B cell (primary cell): ENCODE data around the gene UBAC2. TPM values are rescaled to one million over a fixed set of nuclear protein-coding genes. Genes with fewer than 3 reads are reported as not detected.
A peak's percentile ranks its signal among the peaks of the same experiment; 100 is the strongest.

Source experiments
- ATAC-seq: fragments of 200-7000 bp; cut with Tn5 transposase; one replicate; pipeline ENCODE4 v1.10.0; 2021; ENCODE audit warnings: low read depth, mild to moderate bottlenecking, moderate number of reproducible peaks, moderate library complexity
- CTCF ChIA-PET: fragments of 350-600 bp; sonication (Branson Sonifier 250); formaldehyde crosslinking; loops from one replicate; lab custom pipeline; 2021; ENCODE audit warnings: antibody characterized with exemption, inconsistent platforms; lab: Charles Lee
- POLR2A ChIA-PET: fragments of 350-600 bp; sonication (Branson Sonifier 250); formaldehyde crosslinking; loops from one replicate; lab custom pipeline; 2021; ENCODE audit warnings: antibody characterized with exemption; lab: Charles Lee
- DNase-seq: peaks from one replicate; pipeline ENCODE4 v3.0.0; 2013
- H2AFZ ChIP-seq: 2 replicates; pipeline ENCODE4 v1.6.1; 2012; ENCODE audit warnings: mild to moderate bottlenecking, low read depth, low read length; ENCODE audit not compliant: insufficient read depth, poor library complexity, severe bottlenecking
- H3K27ac ChIP-seq, 2 donors: 1 replicate in 1 of 2; 2 replicates in 1 of 2; pipeline ENCODE4 v1.5.1; 2012 to 2013; ENCODE audit warnings: low read length in 2 of 2, mild to moderate bottlenecking in 2 of 2, moderate library complexity in 1 of 2
- H3K27me3 ChIP-seq, 4 experiments: fragments of 200-600 bp in 1 of 4; sonication (generic) in 1 of 4; replicated peaks in 1 of 4; 1 replicate in 2 of 4; 2 replicates in 2 of 4; pipeline versions ENCODE4 v1.6.1 to v1.7.0; 2013 to 2016; ENCODE audit warnings: low read length in 3 of 4, mild to moderate bottlenecking in 2 of 4, mixed read lengths in 1 of 4, moderate library complexity in 1 of 4; ENCODE audit not compliant: insufficient read depth in 4 of 4, control insufficient read depth in 3 of 4; ENCODE audit errors: control extremely low read depth in 1 of 4
- H3K36me3 ChIP-seq, 2 experiments: replicated peaks in 1 of 2; 1 replicate in 1 of 2; 2 replicates in 1 of 2; pipeline versions ENCODE4 v1.6.1 to v1.7.1; 2013; ENCODE audit warnings: low read length in 1 of 2; ENCODE audit not compliant: insufficient read depth in 2 of 2, control insufficient read depth in 1 of 2; ENCODE audit errors: control extremely low read depth in 1 of 2, extremely low read depth in 1 of 2
- H3K4me1 ChIP-seq, 2 donors: fragments of 200-600 bp in 1 of 2; sonication (generic) in 1 of 2; 1 replicate in 1 of 2; 2 replicates in 1 of 2; pipeline versions ENCODE4 v1.5.1 to v1.6.1; 2013 to 2017; ENCODE audit warnings: low read length in 2 of 2; ENCODE audit not compliant: control insufficient read depth in 2 of 2, insufficient read depth in 2 of 2
- H3K4me2 ChIP-seq: replicated peaks from 2 replicates; pipeline ENCODE3; 2012; ENCODE audit warnings: mild to moderate bottlenecking, low read depth, low read length; ENCODE audit not compliant: poor library complexity, severe bottlenecking
- H3K4me3 ChIP-seq, 5 experiments: fragments of 200-600 bp in 1 of 5; sonication (generic) in 1 of 5; 1 replicate in 3 of 5; 2 replicates in 2 of 5; pipeline versions ENCODE4 v1.5.1 to v1.7.0; 2011 to 2016; ENCODE audit warnings: low read length in 4 of 5, mild to moderate bottlenecking in 4 of 5, low read depth in 2 of 5, control low read depth in 1 of 5, moderate library complexity in 1 of 5; ENCODE audit not compliant: insufficient read depth in 1 of 5; ENCODE audit errors: control extremely low read depth in 1 of 5, extremely low read depth in 1 of 5
- H3K79me2 ChIP-seq: fragments of 200-600 bp; sonication (generic); one replicate; pipeline ENCODE4 v1.6.0; 2016; ENCODE audit warnings: low read length; ENCODE audit not compliant: control insufficient read depth, insufficient read depth
- H3K9ac ChIP-seq: fragments of 200-600 bp; sonication (generic); 2 replicates; pipeline ENCODE4 v1.6.1; 2017; ENCODE audit warnings: mild to moderate bottlenecking, low read length, moderate library complexity
- H3K9me3 ChIP-seq, 3 donors: one replicate each; pipeline versions ENCODE4 v1.6.1 to v1.7.1; 2013; ENCODE audit warnings: low read length in 2 of 3; ENCODE audit not compliant: control insufficient read depth in 2 of 3, insufficient read depth in 1 of 3; ENCODE audit errors: control extremely low read depth in 1 of 3
- H4K20me1 ChIP-seq: 2 replicates; pipeline ENCODE4 v1.6.0; 2012; ENCODE audit warnings: mild to moderate bottlenecking, low read length; ENCODE audit not compliant: insufficient read depth, control insufficient read depth, poor library complexity, severe bottlenecking
- H3K27ac Mint-ChIP-seq: one replicate; pipeline ENCODE4 v1.8.0; 2021; ENCODE audit warnings: mixed read lengths
- H3K27me3 Mint-ChIP-seq: one replicate; pipeline ENCODE4 v1.8.0; 2021; ENCODE audit warnings: mixed read lengths
- H3K4me1 Mint-ChIP-seq: one replicate; pipeline ENCODE4 v1.8.0; 2021; ENCODE audit warnings: mixed read lengths
- H3K4me3 Mint-ChIP-seq: one replicate; pipeline ENCODE4 v1.8.0; 2021; ENCODE audit warnings: mixed read lengths
- H3K9me3 Mint-ChIP-seq: one replicate; pipeline ENCODE4 v1.8.0; 2022; ENCODE audit warnings: mixed read lengths; ENCODE audit not compliant: insufficient read depth
- CTCF ChIP-seq: fragments of 200-600 bp; IDR thresholded peaks from one replicate; pipeline ENCODE4 v1.8.0; 2022; ENCODE audit warnings: antibody characterized with exemption, mild to moderate bottlenecking
- EZH2 ChIP-seq: IDR thresholded peaks from 2 replicates; pipeline ENCODE4 v1.6.1; 2012; ENCODE audit warnings: borderline replicate concordance, low read depth, mild to moderate bottlenecking, moderate library complexity, low read length; ENCODE audit not compliant: insufficient read depth, poor library complexity, severe bottlenecking
- WGBS: methylation state at CpG from one replicate; pipeline ENCODE4 v1.1.5; 2013; ENCODE audit warnings: missing lambda C conversion rate; ENCODE audit not compliant: insufficient coverage; 5-methylcytosine and 5-hydroxymethylcytosine counted together
- intact Hi-C: fragments of 100-400 bp; cut with micrococcal nuclease; formaldehyde crosslinking; loops from one replicate; pipeline ENCODE4 v1.10.0; 2022
- polyA plus RNA-seq: library from polyadenylated mRNA; depleted of rRNA; stranded (reverse); fragments of >200 nt; gene quantifications from 2 replicates; pipeline ENCODE4 v1.2.3, GENCODE V29; 2012
- total RNA-seq, 2 donors: library from RNA; stranded (reverse); fragments of 120-200 nt in 1 of 2; gene quantifications; 1 replicate in 1 of 2; 2 replicates in 1 of 2; pipeline versions ENCODE4 v1.2.3 to v1.2.4, GENCODE V29; 2013 to 2022

Gene UBAC2
- total and polyA plus RNA-seq, 2 donors (not counting 1 experiment from before 2014, with no cell fraction given): 56.3 to 60.8 TPM

GRCh38 chr13:99301056-99301838 lies 100.6 kb downstream of the UBAC2 start:
- 65% methylated on average over 3 of the region's 7 CpGs for WGBS
- peaks cover 0 to 53% of the 10 kb centered on the region in 2 experiments for H3K36me3 ChIP-seq
- H3K27ac ChIP-seq: peak overlapping the region; percentile 78 to 87
- no peaks in the 10 kb centered on the region for H3K27me3 ChIP-seq
- ATAC-seq: no peak
- H3K27me3 Mint-ChIP-seq: no peaks in the 10 kb centered on the region
- H3K4me3 ChIP-seq: peak overlapping the region in 2 of 5 experiments; percentile 1 to 95
- H4K20me1 ChIP-seq: no peaks in the 10 kb centered on the region
- peak overlapping the region; percentile 68 for H3K4me2 ChIP-seq
- peak overlapping the region; percentile 67 for H3K4me3 Mint-ChIP-seq
- peak overlapping the region; percentile 80 for H3K9ac ChIP-seq
- H3K9me3 ChIP-seq: no peaks in the 10 kb centered on the region
- H3K4me1 Mint-ChIP-seq: peaks cover 76% of the 10 kb centered on the region
- no peak overlapping the region for H2AFZ ChIP-seq
- intact Hi-C loops: loop anchor here (10.0 kb wide), 1 partner anchor 134 kb away; no protein-coding TSS in a partner anchor
- ChIA-PET CTCF (interaction anchor here (0.7 to 13.9 kb wide), 18 partner anchors 10 to 138 kb away, joined by 3 to 206 read pairs (median 6); no protein-coding TSS in a partner anchor), POLR2A (interaction anchor here (1.1 to 1.5 kb wide), 4 partner anchors 19 to 119 kb away, joined by 4 to 13 read pairs (median 5); no protein-coding TSS in a partner anchor)
- no peaks in the 10 kb centered on the region for H3K9me3 Mint-ChIP-seq
- peak overlapping the region; percentile 71 for H3K27ac Mint-ChIP-seq
- H3K4me1 ChIP-seq: peaks cover 82 to 88% of the 10 kb centered on the region in 2 donors
- no peak for DNase-seq
- TF ChIP-seq EZH2 (no peak), CTCF (no peak)
- H3K79me2 ChIP-seq: peaks cover 98% of the 10 kb centered on the region
